Thyroid gland (tissue), 4 donors: ENCODE data around the gene GALP. TPM values are rescaled to one million over a fixed set of nuclear protein-coding genes. Genes with fewer than 3 reads are reported as not detected.

Experiments used
- DNase-seq, 2 donors: peaks; one replicate each; pipeline ENCODE4 v3.0.0-alpha.2; 2019
- H3K27ac ChIP-seq, 3 donors: fragments of 200-600 bp; sonication (generic); 1 replicate in 2 of 3; 2 replicates in 1 of 3; pipeline ENCODE4 v1.5.1; 2016 to 2019; ENCODE audit warnings: mild to moderate bottlenecking in 1 of 3, moderate library complexity in 1 of 3
- H3K27me3 ChIP-seq: fragments of 200-600 bp; sonication (generic); one replicate; pipeline ENCODE4 v1.5.1; 2019
- H3K36me3 ChIP-seq, 2 donors: fragments of 200-600 bp; sonication (generic); one replicate each; pipeline ENCODE4 v1.5.1; 2016 to 2019
- H3K4me1 ChIP-seq, 2 donors: fragments of 200-600 bp; sonication (generic); one replicate each; pipeline ENCODE4 v1.5.1; 2017 to 2019
- H3K4me3 ChIP-seq, 3 donors: fragments of 200-600 bp; sonication (generic); replicated peaks in 1 of 3; 1 replicate in 2 of 3; 2 replicates in 1 of 3; pipeline ENCODE4 v1.5.1; 2016; ENCODE audit warnings: mild to moderate bottlenecking in 1 of 3
- H3K9me3 ChIP-seq: fragments of 200-600 bp; sonication (generic); one replicate; pipeline ENCODE4 v1.5.1; 2017
- POLR2A ChIP-seq, 2 donors: fragments of 450-650 bp; IDR thresholded peaks; one replicate each; pipeline ENCODE4 v1.6.1; 2017; ENCODE audit warnings: antibody characterized with exemption in 2 of 2, mild to moderate bottlenecking in 2 of 2, moderate library complexity in 1 of 2
- WGBS, 2 donors: methylation state at CpG; one replicate each; pipeline ENCODE4 v1.1.5; 2017; 5-methylcytosine and 5-hydroxymethylcytosine counted together
- intact Hi-C: fragments of 100-400 bp; cut with DNase I; formaldehyde crosslinking; loops from one replicate; pipeline ENCODE4 v1.15.1; 2023
- total RNA-seq, 4 donors: library from RNA; depleted of rRNA; stranded (reverse); fragments of >200 nt; gene quantifications; one replicate each; pipeline ENCODE4 v1.2.3, GENCODE V29; 2016
- TF ChIP-seq, protein P1 (sequence below), 6 experiments: fragments of 200-600 bp in 3 of 6; fragments of 450-650 bp in 3 of 6; sonication (generic) in 3 of 6; IDR thresholded peaks; one replicate each; pipeline ENCODE4 v1.5.1; 2016 to 2019; ENCODE audit warnings: antibody characterized with exemption in 6 of 6, mild to moderate bottlenecking in 2 of 6, inconsistent platforms in 1 of 6, moderate library complexity in 1 of 6

The GALP gene
- total RNA-seq, 4 donors from 2014 or later, result not detected

DNA sequence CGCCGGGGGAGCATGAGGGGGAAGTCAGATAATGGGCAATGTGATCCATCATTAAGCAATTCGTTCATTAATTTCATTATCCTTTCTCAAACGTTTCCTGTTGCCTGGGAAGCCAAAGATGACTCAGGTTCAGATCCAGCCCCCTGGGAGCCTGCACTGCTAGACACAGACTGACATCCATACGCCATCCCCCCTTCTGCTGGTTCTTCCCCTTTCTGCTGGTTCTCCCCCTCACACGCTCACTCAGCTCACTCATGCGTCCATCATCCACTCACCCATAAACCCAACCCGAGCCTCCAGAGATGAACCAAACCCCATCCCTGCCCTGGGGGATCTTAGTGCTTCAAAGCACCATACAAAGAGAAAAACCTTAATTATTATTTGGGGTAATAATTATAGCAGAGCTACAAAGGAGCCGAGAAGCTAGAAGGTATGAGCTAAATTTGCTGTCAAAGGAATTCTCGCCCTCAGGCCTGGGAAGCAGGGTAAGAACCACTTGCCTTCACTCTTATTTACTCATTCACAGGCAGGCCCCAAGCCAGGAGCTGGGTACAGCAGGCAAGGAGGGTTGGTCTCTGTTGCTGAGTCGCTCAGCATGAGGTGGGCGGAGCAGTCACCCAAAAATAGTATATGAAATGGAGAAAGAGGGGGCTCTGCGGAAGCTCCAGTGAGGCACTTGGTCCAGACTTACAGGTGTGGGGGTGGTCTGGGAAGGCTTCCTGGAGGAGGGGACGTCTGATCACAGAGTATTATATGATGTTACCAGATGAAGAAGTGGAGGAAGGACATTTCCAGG, 41.8 kb upstream of the GALP start:
- peaks cover 37 to 63% of the 10 kb centered on the region in 2 donors for H3K4me1 ChIP-seq
- intact Hi-C loops, result no loop called here
- no peaks in the 10 kb centered on the region for H3K9me3 ChIP-seq
- 70% methylated on average over 14 of the region's 14 CpGs for WGBS, 2 donors
- peak overlapping the region; percentile 58 to 89 (median 68) for H3K27ac ChIP-seq
- no peaks in the 10 kb centered on the region for H3K27me3 ChIP-seq
- no peaks in the 10 kb centered on the region for H3K36me3 ChIP-seq
- no peak overlapping the region for H3K4me3 ChIP-seq
- peak in 1 of 2 donors; percentile 33 for DNase-seq
- no peak for TF ChIP-seq POLR2A (IDR thresholded peaks at IDR 0.05)
- TF ChIP-seq, protein P1, sequence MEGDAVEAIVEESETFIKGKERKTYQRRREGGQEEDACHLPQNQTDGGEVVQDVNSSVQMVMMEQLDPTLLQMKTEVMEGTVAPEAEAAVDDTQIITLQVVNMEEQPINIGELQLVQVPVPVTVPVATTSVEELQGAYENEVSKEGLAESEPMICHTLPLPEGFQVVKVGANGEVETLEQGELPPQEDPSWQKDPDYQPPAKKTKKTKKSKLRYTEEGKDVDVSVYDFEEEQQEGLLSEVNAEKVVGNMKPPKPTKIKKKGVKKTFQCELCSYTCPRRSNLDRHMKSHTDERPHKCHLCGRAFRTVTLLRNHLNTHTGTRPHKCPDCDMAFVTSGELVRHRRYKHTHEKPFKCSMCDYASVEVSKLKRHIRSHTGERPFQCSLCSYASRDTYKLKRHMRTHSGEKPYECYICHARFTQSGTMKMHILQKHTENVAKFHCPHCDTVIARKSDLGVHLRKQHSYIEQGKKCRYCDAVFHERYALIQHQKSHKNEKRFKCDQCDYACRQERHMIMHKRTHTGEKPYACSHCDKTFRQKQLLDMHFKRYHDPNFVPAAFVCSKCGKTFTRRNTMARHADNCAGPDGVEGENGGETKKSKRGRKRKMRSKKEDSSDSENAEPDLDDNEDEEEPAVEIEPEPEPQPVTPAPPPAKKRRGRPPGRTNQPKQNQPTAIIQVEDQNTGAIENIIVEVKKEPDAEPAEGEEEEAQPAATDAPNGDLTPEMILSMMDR (IDR thresholded peaks at IDR 0.05), result no peak

DNA sequence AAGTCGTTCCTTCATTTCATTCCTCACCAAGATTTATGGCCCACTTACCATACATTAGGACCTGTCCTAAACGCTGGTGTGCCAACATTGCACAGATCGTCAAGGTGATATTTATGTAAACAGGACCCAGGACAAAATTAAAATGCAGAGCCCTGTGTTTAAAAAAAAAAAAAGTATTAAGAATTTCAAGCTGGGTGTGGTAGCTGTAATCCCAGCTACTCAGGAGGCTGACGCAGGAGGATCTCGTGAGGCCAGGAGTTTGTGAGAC, 41.2 kb upstream of the GALP start:
- 84 to 88% methylated on average over 5 of the region's 5 CpGs for WGBS, 2 donors
- peak overlapping the region; percentile 65 to 89 (median 68) for H3K27ac ChIP-seq
- no peaks in the 10 kb centered on the region for H3K9me3 ChIP-seq
- H3K4me3 ChIP-seq, result no peak overlapping the region
- TF ChIP-seq POLR2A (IDR thresholded peaks at IDR 0.05), result no peak
- TF ChIP-seq, protein P1 (IDR thresholded peaks at IDR 0.05), result no peak
- no peaks in the 10 kb centered on the region for H3K36me3 ChIP-seq
- peaks cover 37 to 63% of the 10 kb centered on the region in 2 donors for H3K4me1 ChIP-seq
- no peaks in the 10 kb centered on the region for H3K27me3 ChIP-seq
- intact Hi-C loops, result no loop called here
- no peak for DNase-seq

DNA sequence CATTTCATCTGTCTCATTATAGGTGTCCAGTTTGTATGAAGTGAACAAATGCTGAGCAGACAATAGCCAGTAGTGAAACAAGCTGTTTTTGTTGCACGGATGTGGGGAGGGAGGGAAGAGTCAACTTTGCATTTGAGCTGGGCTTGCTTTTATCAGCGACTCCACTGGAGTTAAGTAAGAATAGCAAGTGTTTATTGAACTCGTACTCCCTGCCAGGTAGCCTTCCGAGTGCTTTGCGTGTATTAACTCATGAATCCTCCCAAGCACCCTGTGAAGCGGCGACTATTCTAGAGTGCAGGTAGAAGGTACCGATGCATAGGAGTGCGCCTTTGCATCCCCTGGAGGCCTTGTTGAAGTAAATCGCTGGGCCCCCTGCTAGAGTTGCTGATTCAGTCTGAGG, 39.4 kb upstream of the GALP start:
- peak overlapping the region; percentile 65 to 89 (median 68) for H3K27ac ChIP-seq
- peaks cover 45 to 69% of the 10 kb centered on the region in 2 donors for H3K4me1 ChIP-seq
- no peaks in the 10 kb centered on the region for H3K27me3 ChIP-seq
- no peaks in the 10 kb centered on the region for H3K36me3 ChIP-seq
- WGBS, 2 donors, result 37 to 46% methylated on average over 10 of the region's 10 CpGs
- TF ChIP-seq, protein P1 (IDR thresholded peaks at IDR 0.05), result peak in 1 of 6 experiments; percentile 10
- TF ChIP-seq POLR2A (IDR thresholded peaks at IDR 0.05), result no peak
- H3K4me3 ChIP-seq, result no peak overlapping the region
- intact Hi-C loops, result no loop called here
- no peaks in the 10 kb centered on the region for H3K9me3 ChIP-seq
- DNase-seq, result peak; percentile 59 to 61

DNA sequence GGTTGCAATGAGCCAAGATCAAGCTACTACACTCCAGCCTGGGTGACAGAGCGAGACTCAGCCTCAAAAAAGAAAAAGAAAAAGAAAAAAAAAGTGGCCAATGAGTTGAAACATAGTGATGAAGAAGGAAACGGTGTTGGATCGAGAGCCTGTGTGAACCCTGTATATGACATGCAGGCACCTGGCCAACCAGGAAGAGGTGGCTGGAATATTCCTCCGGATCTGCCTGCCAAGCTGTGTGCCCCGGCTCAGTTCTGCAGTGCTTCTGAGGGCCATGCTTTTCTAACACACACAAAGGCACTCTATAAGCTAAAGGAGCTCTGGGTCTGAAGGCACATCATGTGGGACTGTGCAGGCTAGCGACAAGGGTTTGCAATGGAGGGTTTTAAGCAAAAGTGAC, 38.4 kb upstream of the GALP start:
- peak overlapping the region; percentile 65 to 89 (median 68) for H3K27ac ChIP-seq
- WGBS, 2 donors, result 32 to 40% methylated on average over 6 of the region's 6 CpGs
- H3K27me3 ChIP-seq, result no peaks in the 10 kb centered on the region
- DNase-seq, result peak; percentile 88 to 92
- intact Hi-C loops, result no loop called here
- TF ChIP-seq, protein P1 (IDR thresholded peaks at IDR 0.05), result no peak
- no peak for TF ChIP-seq POLR2A (IDR thresholded peaks at IDR 0.05)
- H3K4me1 ChIP-seq, result peaks cover 45 to 72% of the 10 kb centered on the region in 2 donors
- no peaks in the 10 kb centered on the region for H3K36me3 ChIP-seq
- H3K9me3 ChIP-seq, result no peaks in the 10 kb centered on the region
- H3K4me3 ChIP-seq, result no peak overlapping the region

DNA sequence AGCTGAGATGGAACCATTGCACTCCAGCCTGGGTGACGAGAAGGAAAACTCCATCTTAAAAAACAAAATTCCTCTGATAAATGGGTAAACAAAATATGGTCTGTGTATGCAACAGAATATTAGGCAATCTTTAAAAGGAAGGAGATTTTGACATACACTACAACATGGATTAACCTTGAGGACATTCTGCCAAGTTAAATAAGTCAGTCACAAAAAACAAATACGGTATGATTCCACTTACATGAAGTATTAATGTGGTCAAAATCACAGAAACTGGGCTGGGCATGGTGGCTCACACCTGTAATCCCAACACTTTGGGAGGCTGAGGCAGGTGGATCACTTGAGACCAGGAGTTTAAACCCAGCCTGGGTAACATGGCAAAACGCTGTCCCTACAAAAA, 37.7 kb upstream of the GALP start:
- no peaks in the 10 kb centered on the region for H3K27me3 ChIP-seq
- no peak for DNase-seq
- no peaks in the 10 kb centered on the region for H3K36me3 ChIP-seq
- intact Hi-C loops, result no loop called here
- no peak for TF ChIP-seq POLR2A (IDR thresholded peaks at IDR 0.05)
- TF ChIP-seq, protein P1 (IDR thresholded peaks at IDR 0.05), result no peak
- H3K4me3 ChIP-seq, result no peak overlapping the region
- peaks cover 44 to 72% of the 10 kb centered on the region in 2 donors for H3K4me1 ChIP-seq
- WGBS, 2 donors, result 80 to 84% methylated on average over 3 of the region's 3 CpGs
- no peaks in the 10 kb centered on the region for H3K9me3 ChIP-seq
- H3K27ac ChIP-seq, result peak overlapping the region; percentile 48 to 68 (median 65)
